CD4-positive, alpha-beta T cell treated with Interleukin-6 for 4 hours (primary cell): Measurements from ENCODE around the gene SMOC1.

Source experiments
- DNase-seq: peaks from one replicate; pipeline ENCODE4 v3.0.0-alpha.2; 2020; ENCODE audit warnings: mixed read lengths

The SMOC1 gene

DNA sequence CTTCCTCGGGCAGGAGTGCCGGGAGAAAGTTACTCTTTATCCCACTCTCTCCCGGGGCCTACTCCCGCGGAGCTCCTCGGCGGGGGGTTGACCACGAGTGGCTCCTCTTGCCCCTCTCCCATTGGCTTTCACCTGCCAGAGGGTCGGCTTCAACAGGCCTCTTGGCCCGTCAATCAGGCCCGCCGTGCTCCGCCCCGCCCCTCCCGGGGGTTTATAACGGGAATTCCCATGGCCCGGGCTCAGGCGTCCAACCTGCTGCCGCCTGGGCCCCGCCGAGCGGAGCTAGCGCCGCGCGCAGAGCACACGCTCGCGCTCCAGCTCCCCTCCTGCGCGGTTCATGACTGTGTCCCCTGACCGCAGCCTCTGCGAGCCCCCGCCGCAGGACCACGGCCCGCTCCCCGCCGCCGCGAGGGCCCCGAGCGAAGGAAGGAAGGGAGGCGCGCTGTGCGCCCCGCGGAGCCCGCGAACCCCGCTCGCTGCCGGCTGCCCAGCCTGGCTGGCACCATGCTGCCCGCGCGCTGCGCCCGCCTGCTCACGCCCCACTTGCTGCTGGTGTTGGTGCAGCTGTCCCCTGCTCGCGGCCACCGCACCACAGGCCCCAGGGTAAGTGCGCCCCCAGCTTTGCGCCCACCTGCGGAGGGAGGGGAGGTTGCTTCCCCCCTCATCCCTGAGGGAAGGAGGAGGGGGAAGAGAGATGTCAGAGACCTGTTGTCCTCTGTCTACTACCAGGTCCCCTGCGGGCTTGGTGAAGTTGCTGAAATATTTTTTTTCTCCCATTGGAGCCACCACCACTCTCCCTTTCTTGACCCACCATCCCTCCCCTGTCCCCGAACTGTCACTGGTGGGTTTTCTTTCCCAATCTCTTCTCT, at the start of gene SMOC1:
SMOC1 (plus strand) TSS at position 242 of the 869 bp plus-strand sequence; CDS start at position 505, 263 bp downstream.
- no peak for DNase-seq

- no peak for DNase-seq
Measured at GRCh38 chr14:69838881-69839416, 40.3 kb upstream of the SMOC1 start.

- no peak for DNase-seq
Measured at GRCh38 chr14:69839661-69840060, 39.6 kb upstream of the SMOC1 start.

GRCh38 chr14:69841656-69842055, 37.6 kb upstream of the SMOC1 start:
- no peak for DNase-seq

- DNase-seq, result no peak
Measured at GRCh38 chr14:69842686-69843420, 36.4 kb upstream of the SMOC1 start.

DNA sequence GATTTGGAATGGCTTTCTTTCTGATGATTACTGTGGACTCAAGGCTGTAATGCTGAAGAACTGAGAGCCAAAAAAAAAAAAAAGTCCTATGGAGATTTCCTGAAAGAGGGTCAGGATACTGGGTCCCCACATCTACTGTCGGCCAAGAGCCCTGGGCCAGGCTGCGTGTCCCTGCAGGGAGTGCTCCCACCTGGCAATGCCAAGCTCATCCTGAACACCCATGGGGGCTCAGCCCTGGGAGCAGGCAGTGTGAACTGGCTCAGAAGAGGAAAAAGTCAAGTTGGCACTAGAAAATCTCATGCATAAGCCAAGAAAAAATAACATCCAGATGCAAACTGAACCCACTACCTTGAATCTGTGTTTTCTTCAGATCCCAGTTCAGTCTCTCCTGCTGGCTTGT, 35.0 kb upstream of the SMOC1 start:
- DNase-seq, result no peak

DNA sequence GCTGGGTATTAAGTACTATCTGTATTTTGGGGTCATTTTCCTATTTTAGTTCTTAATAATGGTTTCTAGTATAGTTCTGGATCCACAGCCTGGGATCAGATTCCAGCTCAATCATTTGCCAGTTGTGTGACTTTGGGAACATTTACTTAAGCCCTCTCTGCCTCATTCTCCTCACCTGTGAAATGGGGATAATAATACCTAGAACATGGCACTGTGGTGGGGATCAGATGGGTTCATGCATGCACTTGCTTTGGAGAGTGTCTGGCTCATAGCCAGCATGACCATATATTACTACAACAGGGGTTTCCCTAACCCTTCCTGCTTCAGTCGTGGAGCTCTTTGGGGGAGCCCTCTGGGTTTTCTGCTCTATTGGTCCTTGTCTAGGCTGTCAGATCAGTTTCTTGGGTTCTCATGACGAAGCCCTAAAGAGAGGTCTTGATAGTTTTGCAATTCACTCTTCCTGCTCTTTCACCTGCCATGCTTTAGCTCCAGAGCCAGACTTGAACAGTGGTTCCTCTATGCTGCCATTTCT, 34.1 kb upstream of the SMOC1 start:
- DNase-seq, result no peak

GRCh38 chr14:69845787-69846186, 33.4 kb upstream of the SMOC1 start:
- DNase-seq, result no peak

DNA sequence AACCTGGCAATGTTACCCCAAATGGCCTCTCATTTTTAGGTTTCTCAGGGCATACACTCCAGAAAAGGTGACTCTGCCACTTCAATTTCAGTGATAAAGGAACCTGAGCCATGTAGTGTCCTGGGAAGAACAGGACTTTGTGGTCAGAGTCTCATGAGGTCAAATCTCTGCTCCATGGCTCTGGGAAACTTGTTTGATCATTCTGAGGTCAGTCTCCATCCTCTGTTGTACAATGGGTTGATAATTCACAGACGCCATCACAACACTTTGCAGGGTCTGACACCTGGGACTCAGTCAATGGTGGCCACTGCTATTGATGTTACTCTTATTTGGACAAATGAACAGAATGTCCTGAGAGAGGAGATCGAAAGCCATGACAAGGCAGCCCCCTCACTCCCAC, 31.1 kb upstream of the SMOC1 start:
- DNase-seq, result no peak

DNA sequence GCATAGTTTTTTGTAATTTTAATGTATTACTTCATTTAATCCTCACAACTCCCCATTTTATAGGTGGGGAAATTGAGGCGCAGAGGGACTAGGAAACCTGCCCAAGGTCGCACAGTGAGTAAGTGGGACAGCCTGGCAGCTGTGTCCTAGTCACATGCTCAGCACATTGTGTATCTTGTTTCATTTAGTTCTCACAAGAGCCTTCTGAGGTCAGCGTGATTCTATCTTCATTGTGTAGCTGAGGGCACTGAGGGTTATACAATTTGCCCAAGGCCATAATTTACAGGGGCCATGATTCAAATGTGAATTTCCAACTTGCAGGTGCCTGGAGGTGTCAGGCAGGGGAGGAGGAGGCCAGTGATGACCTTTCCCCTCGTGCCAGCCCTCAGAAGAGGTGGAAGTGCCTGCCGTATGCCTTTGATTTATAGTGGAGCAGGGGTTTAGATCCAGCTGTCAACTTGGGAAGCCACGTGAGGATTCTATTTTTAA, 30.3 kb upstream of the SMOC1 start:
- DNase-seq, result no peak

DNA sequence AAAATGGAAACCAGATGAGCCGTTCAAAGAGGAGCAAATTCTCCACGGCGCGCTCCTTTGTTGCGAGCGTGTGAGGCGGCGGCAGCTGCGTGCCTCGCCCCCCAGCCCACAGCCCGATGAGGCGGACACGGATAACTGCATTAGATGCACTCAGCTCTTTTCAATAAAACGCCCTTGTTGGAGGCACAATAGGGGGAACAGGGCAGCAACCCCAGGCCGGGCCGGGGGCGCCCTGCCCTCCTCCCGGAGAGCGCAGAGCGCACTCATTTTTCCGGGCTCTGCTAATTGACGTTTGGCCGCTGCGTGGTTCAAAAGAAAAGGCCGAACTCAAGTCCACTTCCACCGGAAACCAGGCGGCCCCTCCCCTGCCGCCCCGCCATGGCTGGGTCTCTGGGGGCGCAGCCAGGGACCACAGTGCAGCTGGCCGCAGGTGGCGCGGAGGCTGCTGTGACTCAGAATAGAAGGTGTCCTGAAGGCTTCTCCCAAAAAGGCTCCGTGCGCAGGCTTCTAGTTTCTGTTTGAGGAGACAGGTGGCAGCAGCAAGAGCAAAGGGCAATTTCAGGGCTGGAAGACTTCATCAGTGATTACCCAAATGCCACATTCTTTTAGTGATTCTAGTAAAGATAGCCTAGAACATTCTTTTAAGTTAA, 29.0 kb upstream of the SMOC1 start:
- no peak for DNase-seq

- DNase-seq, result no peak
Measured at GRCh38 chr14:69850736-69851112, 28.5 kb upstream of the SMOC1 start.

DNA sequence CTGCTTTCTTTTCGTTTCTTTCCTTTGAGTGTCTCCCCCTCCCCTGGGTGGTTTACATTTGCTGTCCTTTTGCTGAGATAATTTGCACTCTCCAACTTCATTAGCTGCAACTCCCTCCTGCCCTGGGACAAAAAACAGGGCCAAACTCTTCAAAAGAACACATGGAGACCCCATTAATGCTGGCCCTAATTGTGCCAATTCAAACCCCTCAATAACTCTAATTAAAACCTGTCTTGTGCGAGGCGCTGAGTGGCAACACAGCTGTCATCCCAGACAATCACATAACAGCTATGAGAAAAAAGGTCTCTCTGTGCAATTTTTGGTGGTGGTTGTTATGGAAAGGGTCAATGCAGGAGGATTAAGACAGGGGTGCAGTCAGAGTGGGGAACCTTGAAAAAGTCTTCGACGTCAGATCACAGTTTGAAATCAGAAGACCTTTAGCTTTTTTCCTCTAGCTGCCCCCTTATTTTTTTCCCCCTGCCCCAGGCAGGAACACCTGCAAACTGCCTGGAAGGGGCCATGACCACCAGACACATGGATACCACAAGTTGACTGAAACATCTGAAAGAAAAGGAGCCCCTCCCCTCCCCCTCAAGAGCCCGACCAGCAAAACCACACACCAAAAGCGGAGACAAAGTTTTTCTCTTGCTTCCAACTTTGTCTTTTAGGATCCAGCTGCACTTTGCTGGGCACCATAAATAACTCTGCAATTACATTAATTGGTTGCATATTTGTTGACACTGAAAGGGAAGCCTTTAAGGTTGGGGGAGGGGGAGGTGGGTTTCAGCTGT, 26.5 kb upstream of the SMOC1 start:
- no peak for DNase-seq

DNA sequence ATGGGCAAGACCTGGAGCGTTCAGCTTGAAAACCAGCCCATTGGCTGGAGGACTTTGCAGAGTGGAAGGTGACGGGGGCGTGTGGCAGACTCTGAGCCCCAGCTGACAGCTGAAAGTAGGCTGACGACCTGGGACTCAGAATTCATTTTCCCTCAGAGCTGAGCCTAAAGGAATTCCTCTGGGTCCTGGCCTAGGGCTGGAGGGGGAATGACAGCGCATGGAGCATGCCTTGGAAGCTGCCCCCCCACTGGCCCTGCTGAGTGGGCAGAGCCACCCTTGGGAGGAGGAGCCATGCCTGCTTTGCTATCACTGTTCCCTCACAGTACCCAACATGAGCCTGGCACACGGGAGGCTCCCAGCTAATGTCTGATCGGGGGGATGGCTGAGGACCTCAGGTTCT, 25.4 kb upstream of the SMOC1 start:
- no peak for DNase-seq

- DNase-seq, result no peak
Measured at GRCh38 chr14:69854598-69854997, 24.6 kb upstream of the SMOC1 start.

GRCh38 chr14:69855180-69855832, 23.9 kb upstream of the SMOC1 start:
- no peak for DNase-seq

- no peak for DNase-seq
Measured at GRCh38 chr14:69858801-69859200, 20.4 kb upstream of the SMOC1 start.

DNA sequence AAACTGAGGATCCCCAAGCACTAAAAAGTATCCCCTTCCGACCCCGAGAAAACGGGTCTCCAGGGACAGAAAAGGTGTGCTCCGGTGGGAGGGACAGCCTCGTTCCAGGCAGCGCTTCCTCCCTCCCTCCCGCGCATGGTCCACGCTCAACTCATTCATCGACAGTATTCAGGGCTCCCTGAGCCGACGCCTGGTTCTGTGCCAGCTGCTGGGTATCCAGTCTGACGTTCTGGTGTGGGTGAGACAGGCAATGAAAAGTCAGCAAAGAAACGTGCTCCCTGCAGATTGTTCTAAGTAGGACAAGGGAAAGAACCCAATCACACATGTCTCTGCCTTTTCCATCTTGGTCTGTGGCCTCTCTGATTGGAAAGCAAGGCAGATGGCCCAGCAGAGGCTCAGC, 19.6 kb upstream of the SMOC1 start:
- no peak for DNase-seq

DNA sequence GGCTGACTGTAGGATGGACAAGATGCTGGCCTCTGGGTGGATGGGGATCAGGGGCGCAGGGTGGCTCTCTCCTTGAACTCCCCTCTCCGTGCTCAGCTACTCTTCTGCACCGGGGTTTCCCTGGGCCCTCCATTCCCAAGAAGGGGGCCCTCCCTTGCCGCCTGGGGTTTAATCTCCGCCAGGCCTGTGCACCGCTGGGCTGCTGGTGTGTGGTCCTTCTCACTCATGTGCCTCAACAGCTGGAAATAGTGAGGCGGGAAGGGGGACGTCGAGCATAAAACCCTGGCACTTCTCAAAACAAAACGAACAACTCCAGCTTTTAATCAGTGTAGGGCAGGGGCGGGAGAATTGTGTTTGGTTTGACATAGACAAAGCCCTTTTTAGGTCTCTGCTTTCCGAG, 19.0 kb upstream of the SMOC1 start:
- DNase-seq, result no peak

DNA sequence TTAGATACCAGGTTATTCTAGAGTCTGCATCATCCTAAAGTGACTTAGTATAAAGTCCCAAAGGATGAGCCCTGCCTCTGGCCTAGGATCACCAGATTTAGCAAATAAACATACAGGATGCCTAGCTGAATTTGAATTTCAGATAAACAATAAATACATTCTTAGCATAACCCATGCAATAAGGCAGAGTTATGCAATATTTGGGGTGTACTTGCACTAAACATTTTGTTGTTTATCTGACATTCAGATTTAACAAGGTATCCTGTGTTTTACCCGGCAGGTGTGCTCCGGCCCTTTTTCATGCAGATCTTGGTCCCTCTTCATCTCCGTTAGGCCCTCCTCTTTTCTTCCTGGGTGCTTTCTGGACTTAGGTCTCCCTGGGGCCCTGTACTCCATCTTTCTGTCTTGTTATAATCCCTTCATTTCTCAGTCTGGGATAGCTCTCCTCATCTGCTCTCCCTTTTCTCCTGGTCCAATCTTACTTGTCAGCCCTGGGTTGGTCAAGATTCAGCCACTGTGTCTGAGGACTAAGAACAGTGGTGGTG, 18.1 kb upstream of the SMOC1 start:
- DNase-seq, result no peak

DNA sequence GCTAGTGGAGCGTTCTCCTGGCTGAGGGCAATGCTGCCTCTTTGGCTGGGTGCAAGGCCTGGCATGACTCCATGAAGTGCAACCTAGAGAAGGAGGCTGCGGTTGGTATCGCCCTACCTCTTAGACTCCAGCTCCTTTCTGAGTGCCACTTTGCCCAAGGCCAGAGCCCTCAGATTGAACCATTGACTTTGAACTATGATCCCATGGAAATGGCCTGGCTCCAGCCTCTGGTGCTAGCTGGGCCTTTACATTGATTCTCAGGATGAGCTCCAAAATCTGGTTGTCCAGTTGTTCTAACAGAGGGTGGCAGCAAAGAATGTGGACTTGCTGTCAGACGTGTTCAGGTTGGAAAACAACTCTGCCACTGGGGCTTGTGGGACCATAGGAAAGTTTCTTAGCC, 16.1 kb upstream of the SMOC1 start:
- DNase-seq, result no peak
